ENCODE results near the gene SEMA5A. TPM values are rescaled to one million over a fixed set of nuclear protein-coding genes. Genes with fewer than 3 reads are reported as not detected.

Gene SEMA5A
- total RNA-seq, 2 donors from 2014 or later = 3.4 to 40.2 TPM

- H3K27me3 ChIP-seq = no peaks in the 10 kb centered on the region
- no peaks in the 10 kb centered on the region for H3K4me1 ChIP-seq
- ATAC-seq (no peak), DNase-seq (no peak)
- H3K27ac ChIP-seq = no peak overlapping the region
- H3K4me3 ChIP-seq = no peak overlapping the region
- H3K36me3 ChIP-seq (replicated peaks in 1 of 2; ENCODE audit: insufficient read depth in 1 of 2, low read depth in 2 of 2) = no peaks in the 10 kb centered on the region
- 87 to 96% methylated on average over 3 of the region's 3 CpGs for WGBS, 2 donors
- intact Hi-C loops (cut with DNase I) = no loop called here
- H3K9me3 ChIP-seq = no peaks in the 10 kb centered on the region
- TF ChIP-seq, protein P1, sequence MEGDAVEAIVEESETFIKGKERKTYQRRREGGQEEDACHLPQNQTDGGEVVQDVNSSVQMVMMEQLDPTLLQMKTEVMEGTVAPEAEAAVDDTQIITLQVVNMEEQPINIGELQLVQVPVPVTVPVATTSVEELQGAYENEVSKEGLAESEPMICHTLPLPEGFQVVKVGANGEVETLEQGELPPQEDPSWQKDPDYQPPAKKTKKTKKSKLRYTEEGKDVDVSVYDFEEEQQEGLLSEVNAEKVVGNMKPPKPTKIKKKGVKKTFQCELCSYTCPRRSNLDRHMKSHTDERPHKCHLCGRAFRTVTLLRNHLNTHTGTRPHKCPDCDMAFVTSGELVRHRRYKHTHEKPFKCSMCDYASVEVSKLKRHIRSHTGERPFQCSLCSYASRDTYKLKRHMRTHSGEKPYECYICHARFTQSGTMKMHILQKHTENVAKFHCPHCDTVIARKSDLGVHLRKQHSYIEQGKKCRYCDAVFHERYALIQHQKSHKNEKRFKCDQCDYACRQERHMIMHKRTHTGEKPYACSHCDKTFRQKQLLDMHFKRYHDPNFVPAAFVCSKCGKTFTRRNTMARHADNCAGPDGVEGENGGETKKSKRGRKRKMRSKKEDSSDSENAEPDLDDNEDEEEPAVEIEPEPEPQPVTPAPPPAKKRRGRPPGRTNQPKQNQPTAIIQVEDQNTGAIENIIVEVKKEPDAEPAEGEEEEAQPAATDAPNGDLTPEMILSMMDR (IDR thresholded peaks at IDR 0.05) = no peak
- TF ChIP-seq POLR2A (IDR thresholded peaks at IDR 0.05) = no peak
Measured at GRCh38 chr5:9282211-9282610, 263.7 kb downstream of the SEMA5A start.

GRCh38 chr5:9279774-9280173 is 266.1 kb downstream of the SEMA5A start:
- intact Hi-C loops (cut with DNase I) = no loop called here
- WGBS, 2 donors = 22 to 23% methylated on average over 1 of the region's 1 CpG

GRCh38 chr5:9278921-9279603 is 266.8 kb downstream of the SEMA5A start:
- no peaks in the 10 kb centered on the region for H3K9me3 ChIP-seq
- H3K4me3 ChIP-seq = no peak overlapping the region
- no peaks in the 10 kb centered on the region for H3K4me1 ChIP-seq
- TF ChIP-seq, protein P1 (IDR thresholded peaks at IDR 0.05) = no peak
- no peak for TF ChIP-seq POLR2A (IDR thresholded peaks at IDR 0.05)
- ATAC-seq (no peak), DNase-seq (no peak)
- H3K36me3 ChIP-seq (replicated peaks in 1 of 2; ENCODE audit: insufficient read depth in 1 of 2, low read depth in 2 of 2) = no peaks in the 10 kb centered on the region
- intact Hi-C loops (cut with DNase I) = no loop called here
- no peaks in the 10 kb centered on the region for H3K27me3 ChIP-seq
- 97 to 100% methylated on average over 1 to 3 of the region's 3 CpGs for WGBS, 2 donors
- H3K27ac ChIP-seq = no peak overlapping the region

More at GRCh38 chr5:9279774-9280173, 266.1 kb downstream of the SEMA5A start:
- TF ChIP-seq POLR2A (IDR thresholded peaks at IDR 0.05) = no peak
- DNase-seq (no peak), ATAC-seq (no peak)
- H3K27ac ChIP-seq = no peak overlapping the region
- H3K4me3 ChIP-seq = no peak overlapping the region
- no peaks in the 10 kb centered on the region for H3K36me3 ChIP-seq (replicated peaks in 1 of 2; ENCODE audit: insufficient read depth in 1 of 2, low read depth in 2 of 2)
- H3K4me1 ChIP-seq = no peaks in the 10 kb centered on the region
- H3K27me3 ChIP-seq = no peaks in the 10 kb centered on the region
- H3K9me3 ChIP-seq = no peaks in the 10 kb centered on the region

GRCh38 chr5:9269014-9269413 is 276.9 kb downstream of the SEMA5A start:
- H3K4me3 ChIP-seq = no peak overlapping the region
- H3K36me3 ChIP-seq (replicated peaks in 1 of 2; ENCODE audit: insufficient read depth in 1 of 2, low read depth in 2 of 2) = no peaks in the 10 kb centered on the region
- no peak overlapping the region for H3K27ac ChIP-seq
- no peaks in the 10 kb centered on the region for H3K9me3 ChIP-seq
- DNase-seq (no peak), ATAC-seq (no peak)
- no peaks in the 10 kb centered on the region for H3K4me1 ChIP-seq
- intact Hi-C loops (cut with DNase I) = no loop called here
- no peaks in the 10 kb centered on the region for H3K27me3 ChIP-seq
- WGBS, 2 donors = 85 to 92% methylated on average over 4 of the region's 4 CpGs
- no peak for TF ChIP-seq POLR2A (IDR thresholded peaks at IDR 0.05)
- TF ChIP-seq, protein P1 (IDR thresholded peaks at IDR 0.05) = no peak

GRCh38 chr5:9268226-9268625 is 277.6 kb downstream of the SEMA5A start:
- TF ChIP-seq POLR2A (IDR thresholded peaks at IDR 0.05) = no peak
- TF ChIP-seq, protein P1 (IDR thresholded peaks at IDR 0.05) = no peak
- DNase-seq = no peak
- 67 to 81% methylated on average over 3 of the region's 3 CpGs for WGBS, 2 donors
- no peak overlapping the region for H3K4me3 ChIP-seq
- intact Hi-C loops (cut with DNase I) = no loop called here
- no peaks in the 10 kb centered on the region for H3K9me3 ChIP-seq
- H3K27ac ChIP-seq = no peak overlapping the region
- no peaks in the 10 kb centered on the region for H3K36me3 ChIP-seq (replicated peaks in 1 of 2; ENCODE audit: insufficient read depth in 1 of 2, low read depth in 2 of 2)
- H3K4me1 ChIP-seq = no peaks in the 10 kb centered on the region
- ATAC-seq = no peak
- no peaks in the 10 kb centered on the region for H3K27me3 ChIP-seq
